Stimulated activated CD4-positive, alpha-beta T cell treated with anti-CD3 and anti-CD28 coated beads, Interleukin-2, amount 100 ng/mL, for 48 hours (primary cell): ENCODE data around the gene NDC1.

Source experiments
- DNase-seq, 2 donors: peaks; one replicate each; pipeline ENCODE4 v3.0.0-alpha.2; 2020

Gene NDC1

GRCh38 chr1:53729456-53730223, 108.5 kb downstream of the NDC1 start:
- no peak for DNase-seq

GRCh38 chr1:53728702-53729455, 109.2 kb downstream of the NDC1 start:
- DNase-seq, result no peak

GRCh38 chr1:53728196-53728595, 109.9 kb downstream of the NDC1 start:
- DNase-seq, result no peak

GRCh38 chr1:53727461-53728092, 110.5 kb downstream of the NDC1 start:
- no peak for DNase-seq

GRCh38 chr1:53726009-53726600, 112.0 kb downstream of the NDC1 start:
- no peak for DNase-seq

GRCh38 chr1:53725238-53725689, 112.8 kb downstream of the NDC1 start:
- no peak for DNase-seq

GRCh38 chr1:53722025-53722424, 116.1 kb downstream of the NDC1 start:
- no peak for DNase-seq

GRCh38 chr1:53721088-53721487, 117.0 kb downstream of the NDC1 start:
- DNase-seq, result no peak

- DNase-seq, result no peak
Observed at GRCh38 chr1:53719469-53719868, 118.6 kb downstream of the NDC1 start.

GRCh38 chr1:53718443-53718842, 119.7 kb downstream of the NDC1 start:
- DNase-seq, result no peak

GRCh38 chr1:53717025-53717804, 120.9 kb downstream of the NDC1 start:
- no peak for DNase-seq

GRCh38 chr1:53716150-53716549, 121.9 kb downstream of the NDC1 start:
- DNase-seq, result no peak

GRCh38 chr1:53715478-53715877, 122.6 kb downstream of the NDC1 start:
- no peak for DNase-seq
